MM.1S (cell line): ENCODE data around the gene AK4.
"Not testable (repeated sequence)": the region's sequence is repeated elsewhere in the genome, so short reads cannot be mapped to it uniquely, and the experiment has no call there.

Source experiments
- DNase-seq: peaks from one replicate; pipeline ENCODE4 v3.0.0-alpha.2; 2015
- H2AFZ ChIP-seq: fragments of 300-600 bp; sonication (generic); 2 replicates; pipeline ENCODE4 v1.6.0; 2016; ENCODE audit warnings: antibody characterized with exemption, low read length
- H3F3A ChIP-seq: fragments of 300-600 bp; sonication (generic); 2 replicates; pipeline ENCODE4 v1.6.1; 2016; ENCODE audit warnings: mild to moderate bottlenecking, antibody characterized with exemption, low read length, moderate library complexity, mixed read lengths; ENCODE audit not compliant: insufficient read depth
- H3K27ac ChIP-seq: fragments of 300-600 bp; sonication (generic); 2 replicates; pipeline ENCODE4 v1.5.1; 2016; ENCODE audit warnings: mild to moderate bottlenecking, low read length
- H3K27me3 ChIP-seq: fragments of 300-600 bp; sonication (generic); replicated peaks from 2 replicates; pipeline ENCODE4 v1.6.0; 2016; ENCODE audit warnings: low read length; ENCODE audit not compliant: insufficient read depth
- H3K36me3 ChIP-seq: fragments of 300-600 bp; sonication (generic); replicated peaks from 2 replicates; pipeline ENCODE4 v1.6.1; 2016; ENCODE audit warnings: mild to moderate bottlenecking, low read length, mixed read lengths; ENCODE audit not compliant: insufficient read depth
- H3K4me1 ChIP-seq: fragments of 300-600 bp; sonication (generic); 2 replicates; pipeline ENCODE4 v1.6.1; 2016; ENCODE audit warnings: low read length, mixed read lengths
- H3K4me2 ChIP-seq: fragments of 300-600 bp; sonication (generic); 2 replicates; pipeline ENCODE4 v1.6.0; 2016; ENCODE audit warnings: low read depth, low read length
- H3K4me3 ChIP-seq: fragments of 300-600 bp; sonication (generic); 2 replicates; pipeline ENCODE4 v1.5.1; 2016; ENCODE audit warnings: low read length, mixed read lengths
- H3K79me2 ChIP-seq: fragments of 300-600 bp; sonication (generic); 2 replicates; pipeline ENCODE4 v1.6.1; 2016; ENCODE audit warnings: mixed run types, low read length, mixed read lengths
- H3K9ac ChIP-seq: fragments of 300-600 bp; sonication (generic); 2 replicates; pipeline ENCODE4 v1.6.1; 2016; ENCODE audit warnings: low read length, mixed read lengths
- H3K9me2 ChIP-seq: fragments of 300-600 bp; sonication (generic); replicated peaks from 2 replicates; pipeline ENCODE4 v1.6.1; 2016; ENCODE audit warnings: mild to moderate bottlenecking, low read length, mixed read lengths; ENCODE audit not compliant: insufficient read depth
- H3K9me3 ChIP-seq: fragments of 300-600 bp; sonication (generic); replicated peaks from 2 replicates; pipeline ENCODE4 v1.6.1; 2016; ENCODE audit warnings: mild to moderate bottlenecking, low read length, mixed read lengths; ENCODE audit not compliant: insufficient read depth
- H4K20me1 ChIP-seq: fragments of 300-600 bp; sonication (generic); 2 replicates; pipeline ENCODE4 v1.6.1; 2016; ENCODE audit warnings: mild to moderate bottlenecking, low read length, moderate library complexity, mixed read lengths; ENCODE audit not compliant: insufficient read depth
- EZH2 ChIP-seq: fragments of 300-600 bp; sonication (generic); optimal IDR thresholded peaks from 2 replicates; pipeline ENCODE3; 2017; ENCODE audit warnings: low read depth, mild to moderate bottlenecking, antibody characterized with exemption, low read length, mixed read lengths
- EZH2phosphoT487 ChIP-seq: fragments of 300-600 bp; sonication (generic); IDR thresholded peaks from 2 replicates; pipeline ENCODE4 v1.6.1; 2018; ENCODE audit warnings: antibody characterized with exemption, low read length
- TF ChIP-seq, protein P1 (sequence below): fragments of 300-600 bp; sonication (generic); IDR thresholded peaks from 2 replicates; pipeline ENCODE4 v1.5.1; 2016; ENCODE audit warnings: antibody characterized with exemption, low read length, mixed read lengths

Gene AK4

GRCh38 chr1:65138524-65138923, 9.5 kb upstream of the AK4 start:
- no peaks in the 10 kb centered on the region for H3K9me3 ChIP-seq
- no peak overlapping the region for H3K4me3 ChIP-seq

GRCh38 chr1:65139793-65140192, 8.2 kb upstream of the AK4 start:
- H2AFZ ChIP-seq, H4K20me1 ChIP-seq, H3K9me3 ChIP-seq, DNase-seq, H3K36me3 ChIP-seq, H3K9me2 ChIP-seq, H3K9ac ChIP-seq, H3K4me3 ChIP-seq, H3K4me2 ChIP-seq, H3K27ac ChIP-seq, H3K4me1 ChIP-seq, H3K79me2 ChIP-seq, H3K27me3 ChIP-seq, H3F3A ChIP-seq: not testable (repeated sequence)

More at GRCh38 chr1:65138524-65138923, 9.5 kb upstream of the AK4 start:
- no peaks in the 10 kb centered on the region for H3K36me3 ChIP-seq
- no peak overlapping the region for H3K4me2 ChIP-seq
- no peak overlapping the region for H2AFZ ChIP-seq
- no peaks in the 10 kb centered on the region for H3K27me3 ChIP-seq
- H3K9ac ChIP-seq, result no peak overlapping the region
- TF ChIP-seq, protein P1, sequence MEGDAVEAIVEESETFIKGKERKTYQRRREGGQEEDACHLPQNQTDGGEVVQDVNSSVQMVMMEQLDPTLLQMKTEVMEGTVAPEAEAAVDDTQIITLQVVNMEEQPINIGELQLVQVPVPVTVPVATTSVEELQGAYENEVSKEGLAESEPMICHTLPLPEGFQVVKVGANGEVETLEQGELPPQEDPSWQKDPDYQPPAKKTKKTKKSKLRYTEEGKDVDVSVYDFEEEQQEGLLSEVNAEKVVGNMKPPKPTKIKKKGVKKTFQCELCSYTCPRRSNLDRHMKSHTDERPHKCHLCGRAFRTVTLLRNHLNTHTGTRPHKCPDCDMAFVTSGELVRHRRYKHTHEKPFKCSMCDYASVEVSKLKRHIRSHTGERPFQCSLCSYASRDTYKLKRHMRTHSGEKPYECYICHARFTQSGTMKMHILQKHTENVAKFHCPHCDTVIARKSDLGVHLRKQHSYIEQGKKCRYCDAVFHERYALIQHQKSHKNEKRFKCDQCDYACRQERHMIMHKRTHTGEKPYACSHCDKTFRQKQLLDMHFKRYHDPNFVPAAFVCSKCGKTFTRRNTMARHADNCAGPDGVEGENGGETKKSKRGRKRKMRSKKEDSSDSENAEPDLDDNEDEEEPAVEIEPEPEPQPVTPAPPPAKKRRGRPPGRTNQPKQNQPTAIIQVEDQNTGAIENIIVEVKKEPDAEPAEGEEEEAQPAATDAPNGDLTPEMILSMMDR, result no peak
- no peak for TF ChIP-seq EZH2
- H3K4me1 ChIP-seq, result no peaks in the 10 kb centered on the region
- H4K20me1 ChIP-seq, result no peaks in the 10 kb centered on the region
- H3K27ac ChIP-seq, result no peak overlapping the region
- no peaks in the 10 kb centered on the region for H3F3A ChIP-seq
- no peaks in the 10 kb centered on the region for H3K9me2 ChIP-seq
- H3K79me2 ChIP-seq, result no peaks in the 10 kb centered on the region
- no peak for DNase-seq

- H3K79me2 ChIP-seq, result no peaks in the 10 kb centered on the region
- H3K36me3 ChIP-seq, result no peaks in the 10 kb centered on the region
- no peaks in the 10 kb centered on the region for H4K20me1 ChIP-seq
- H3K9ac ChIP-seq, result no peak overlapping the region
- H3K27me3 ChIP-seq, result no peaks in the 10 kb centered on the region
- H3F3A ChIP-seq, result no peaks in the 10 kb centered on the region
- DNase-seq, result no peak
- no peak overlapping the region for H3K4me2 ChIP-seq
- H3K27ac ChIP-seq, result no peak overlapping the region
- no peaks in the 10 kb centered on the region for H3K4me1 ChIP-seq
- no peaks in the 10 kb centered on the region for H3K9me2 ChIP-seq
- H3K9me3 ChIP-seq, result no peaks in the 10 kb centered on the region
- H3K4me3 ChIP-seq, result no peak overlapping the region
- H2AFZ ChIP-seq, result no peak overlapping the region
- TF ChIP-seq, protein P1, result no peak
- TF ChIP-seq EZH2, result no peak
- TF ChIP-seq EZH2phosphoT487, result no peak
Observed at GRCh38 chr1:65141394-65141793, 6.6 kb upstream of the AK4 start.

DNA sequence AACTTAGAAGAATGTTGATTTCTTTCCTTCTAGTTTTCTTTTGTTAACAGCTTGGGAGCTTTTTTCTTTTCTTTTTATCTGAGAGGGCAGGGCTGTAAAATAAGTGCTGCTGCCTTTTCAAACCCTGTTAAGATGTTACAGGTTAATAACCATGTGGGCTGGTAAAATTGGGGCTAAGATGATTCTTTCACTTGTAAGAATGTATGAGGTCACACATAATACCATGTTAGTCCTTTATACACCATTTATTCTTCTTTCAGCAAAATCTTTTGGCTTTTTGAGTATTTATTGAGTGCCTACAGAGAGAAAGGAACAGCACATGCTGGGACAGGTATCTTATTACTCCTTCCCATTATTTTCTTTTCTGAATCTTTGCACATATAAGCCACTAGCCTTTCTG, 6.1 kb upstream of the AK4 start:
- H3K9me2 ChIP-seq, result no peaks in the 10 kb centered on the region
- H3K4me3 ChIP-seq, result no peak overlapping the region
- TF ChIP-seq EZH2phosphoT487, result no peak
- TF ChIP-seq EZH2, result no peak
- TF ChIP-seq, protein P1, result no peak
- no peaks in the 10 kb centered on the region for H3K27me3 ChIP-seq
- H3K27ac ChIP-seq, result no peak overlapping the region
- H3K9ac ChIP-seq, result no peak overlapping the region
- H2AFZ ChIP-seq, result no peak overlapping the region
- DNase-seq, result no peak
- no peaks in the 10 kb centered on the region for H3K9me3 ChIP-seq
- H3K4me2 ChIP-seq, result no peak overlapping the region
- no peaks in the 10 kb centered on the region for H3K36me3 ChIP-seq
- H3K79me2 ChIP-seq, result no peaks in the 10 kb centered on the region
- H3F3A ChIP-seq, result no peaks in the 10 kb centered on the region
- 0 out of 2 replicates have a peak, but pooled peaks cover 1% of the 10 kb centered on the region for H3K4me1 ChIP-seq
- no peaks in the 10 kb centered on the region for H4K20me1 ChIP-seq

GRCh38 chr1:65143112-65143658, 4.8 kb upstream of the AK4 start:
- H3K9me2 ChIP-seq, H3K9ac ChIP-seq, H3K36me3 ChIP-seq, H3K27me3 ChIP-seq, H3K27ac ChIP-seq, H4K20me1 ChIP-seq, H3K9me3 ChIP-seq, H3K4me3 ChIP-seq, H3K4me2 ChIP-seq, H3K4me1 ChIP-seq, H3K79me2 ChIP-seq, H3F3A ChIP-seq, H2AFZ ChIP-seq, DNase-seq: not testable (repeated sequence)
